Chondrocyte (in vitro differentiated cells): Measurements from ENCODE around the gene COX19. TPM values are rescaled to one million over a fixed set of nuclear protein-coding genes. Genes with fewer than 3 reads are reported as not detected.

Source experiments
- DNase-seq: peaks from one replicate; pipeline ENCODE4 v3.0.0; 2021; ENCODE audit warnings: mixed read lengths, low spot score
- H3K27ac Mint-ChIP-seq: one replicate; pipeline ENCODE4 v1.8.0; 2021; ENCODE audit warnings: mild to moderate bottlenecking, moderate library complexity, mixed read lengths; ENCODE audit not compliant: unreplicated experiment
- H3K27me3 Mint-ChIP-seq: 2 replicates; pipeline ENCODE4 v1.8.0; 2021; ENCODE audit warnings: low read depth, mixed read lengths
- H3K36me3 Mint-ChIP-seq: 2 replicates; pipeline ENCODE4 v1.8.0; 2021; ENCODE audit warnings: low read depth, mixed read lengths
- H3K4me1 Mint-ChIP-seq: 2 replicates; pipeline ENCODE4 v1.8.0; 2021; ENCODE audit warnings: low read depth, mild to moderate bottlenecking, mixed read lengths
- H3K4me3 Mint-ChIP-seq: one replicate; pipeline ENCODE4 v1.8.0; 2021; ENCODE audit warnings: mild to moderate bottlenecking, moderate library complexity, mixed read lengths; ENCODE audit not compliant: unreplicated experiment
- H3K9me3 Mint-ChIP-seq: 2 replicates; pipeline ENCODE4 v1.8.0; 2021; ENCODE audit warnings: low read depth, mixed read lengths
- total RNA-seq: library from RNA; stranded (reverse); gene quantifications from 3 replicates; pipeline ENCODE4 v1.2.1, GENCODE V29; 2021
- TF ChIP-seq, protein P1 (sequence below): fragments of 200-600 bp; sonication (generic); IDR thresholded peaks from 2 replicates; pipeline ENCODE4 v1.5.0; 2021; ENCODE audit warnings: antibody characterized with exemption, mild to moderate bottlenecking, moderate library complexity

Gene COX19
- total RNA-seq, 1 donor from 2014 or later, result 9.6 TPM

DNA sequence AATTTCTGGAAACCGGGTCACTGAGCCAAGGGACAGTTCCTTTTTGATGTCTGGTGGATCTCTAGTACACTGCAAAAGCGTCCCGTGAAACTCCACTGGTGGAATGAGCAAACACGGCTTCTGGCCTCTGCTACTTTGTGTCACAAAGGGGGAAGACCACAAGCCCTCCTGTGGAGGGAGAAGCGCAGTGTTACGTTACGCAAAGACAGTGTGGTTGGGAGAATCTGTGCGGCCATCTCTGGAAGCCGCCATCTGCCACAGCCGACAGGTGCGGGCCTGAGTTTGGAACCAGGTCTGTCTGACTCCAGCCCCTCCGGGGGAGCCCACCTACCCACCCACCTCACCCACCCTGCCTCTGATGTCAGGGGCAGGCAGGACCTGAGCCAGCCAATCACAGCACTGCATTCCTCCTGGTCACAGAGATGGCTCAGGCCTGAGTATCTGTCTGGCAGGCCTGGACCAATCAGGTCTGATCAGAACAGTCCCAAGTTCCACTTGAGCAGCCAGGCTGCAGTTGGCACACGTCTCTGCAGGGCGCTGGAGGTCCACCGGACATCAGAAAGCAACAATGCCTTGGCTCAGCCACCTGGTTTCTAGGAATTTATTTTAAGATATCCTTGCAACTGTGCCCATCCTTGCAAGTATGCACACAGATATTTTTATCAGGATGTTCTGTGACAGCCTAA is 4.7 kb upstream of the COX19 start:
- H3K4me3 Mint-ChIP-seq, result no peak overlapping the region
- H3K9me3 Mint-ChIP-seq, result no peaks in the 10 kb centered on the region
- H3K27ac Mint-ChIP-seq, result no peak overlapping the region
- TF ChIP-seq, protein P1, sequence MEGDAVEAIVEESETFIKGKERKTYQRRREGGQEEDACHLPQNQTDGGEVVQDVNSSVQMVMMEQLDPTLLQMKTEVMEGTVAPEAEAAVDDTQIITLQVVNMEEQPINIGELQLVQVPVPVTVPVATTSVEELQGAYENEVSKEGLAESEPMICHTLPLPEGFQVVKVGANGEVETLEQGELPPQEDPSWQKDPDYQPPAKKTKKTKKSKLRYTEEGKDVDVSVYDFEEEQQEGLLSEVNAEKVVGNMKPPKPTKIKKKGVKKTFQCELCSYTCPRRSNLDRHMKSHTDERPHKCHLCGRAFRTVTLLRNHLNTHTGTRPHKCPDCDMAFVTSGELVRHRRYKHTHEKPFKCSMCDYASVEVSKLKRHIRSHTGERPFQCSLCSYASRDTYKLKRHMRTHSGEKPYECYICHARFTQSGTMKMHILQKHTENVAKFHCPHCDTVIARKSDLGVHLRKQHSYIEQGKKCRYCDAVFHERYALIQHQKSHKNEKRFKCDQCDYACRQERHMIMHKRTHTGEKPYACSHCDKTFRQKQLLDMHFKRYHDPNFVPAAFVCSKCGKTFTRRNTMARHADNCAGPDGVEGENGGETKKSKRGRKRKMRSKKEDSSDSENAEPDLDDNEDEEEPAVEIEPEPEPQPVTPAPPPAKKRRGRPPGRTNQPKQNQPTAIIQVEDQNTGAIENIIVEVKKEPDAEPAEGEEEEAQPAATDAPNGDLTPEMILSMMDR, result no peak
- H3K4me1 Mint-ChIP-seq, result no peaks in the 10 kb centered on the region
- no peak for DNase-seq
- no peaks in the 10 kb centered on the region for H3K27me3 Mint-ChIP-seq
- no peaks in the 10 kb centered on the region for H3K36me3 Mint-ChIP-seq

DNA sequence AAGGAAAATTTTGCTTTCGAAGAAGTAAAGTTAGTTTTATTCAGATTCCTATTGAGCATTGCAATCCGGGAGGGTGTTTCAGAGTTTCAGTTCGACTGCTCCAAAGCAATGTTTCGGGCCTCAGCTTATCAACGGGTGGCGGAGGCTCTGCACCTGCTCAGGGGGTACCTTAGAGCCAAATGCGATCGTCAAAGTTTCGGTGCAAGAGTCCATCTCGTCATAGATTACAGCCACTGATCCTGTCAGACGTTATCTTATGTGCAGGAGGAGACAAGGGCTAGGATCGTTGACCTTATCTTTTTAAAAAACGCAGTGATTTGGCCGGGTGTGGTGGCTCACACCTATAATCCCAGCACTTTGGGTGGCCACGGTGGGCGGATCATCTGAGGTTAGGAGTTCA is 3.8 kb upstream of the COX19 start:
- no peaks in the 10 kb centered on the region for H3K36me3 Mint-ChIP-seq
- H3K4me3 Mint-ChIP-seq, result no peak overlapping the region
- H3K9me3 Mint-ChIP-seq, result no peaks in the 10 kb centered on the region
- TF ChIP-seq, protein P1, result no peak
- no peak for DNase-seq
- H3K27ac Mint-ChIP-seq, result no peak overlapping the region
- H3K4me1 Mint-ChIP-seq, result peaks cover 6% of the 10 kb centered on the region
- H3K27me3 Mint-ChIP-seq, result no peaks in the 10 kb centered on the region

DNA sequence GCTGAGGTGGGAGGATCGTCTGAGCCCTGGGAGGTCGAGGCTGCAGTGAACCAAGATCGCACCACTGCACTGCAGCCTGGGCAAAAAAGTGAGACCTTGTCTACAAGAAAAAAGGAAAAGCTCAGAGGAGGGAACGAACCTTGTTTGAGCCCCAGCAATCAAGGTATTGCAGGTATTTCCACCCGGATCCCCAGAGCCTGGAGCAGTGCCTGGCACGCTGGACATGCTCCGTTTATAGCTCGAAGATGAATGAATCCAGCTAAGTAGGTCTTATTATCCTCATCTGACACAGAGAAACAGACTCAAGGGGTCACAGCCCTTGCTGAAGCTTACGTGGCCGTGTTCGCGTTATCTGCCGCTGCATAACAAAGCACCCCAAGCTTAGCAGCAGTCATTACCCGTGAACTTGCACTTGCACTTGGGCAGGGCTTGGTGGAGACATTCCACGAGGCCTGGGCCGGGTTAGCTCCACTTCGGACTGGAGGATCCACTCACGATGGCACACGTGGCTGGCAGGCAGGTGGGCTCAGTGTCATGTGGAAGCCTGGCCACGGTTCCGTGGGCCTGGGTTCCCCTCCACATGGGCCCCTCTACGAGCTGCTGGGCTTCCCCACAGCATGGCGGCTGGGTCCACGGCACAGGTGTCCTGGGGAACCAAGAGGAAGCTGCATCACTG is 3.2 kb upstream of the COX19 start:
- H3K27ac Mint-ChIP-seq, result no peak overlapping the region
- no peak overlapping the region for H3K4me3 Mint-ChIP-seq
- H3K9me3 Mint-ChIP-seq, result no peaks in the 10 kb centered on the region
- no peak for DNase-seq
- no peaks in the 10 kb centered on the region for H3K36me3 Mint-ChIP-seq
- TF ChIP-seq, protein P1, result no peak
- peaks cover 8% of the 10 kb centered on the region for H3K4me1 Mint-ChIP-seq
- H3K27me3 Mint-ChIP-seq, result no peaks in the 10 kb centered on the region

DNA sequence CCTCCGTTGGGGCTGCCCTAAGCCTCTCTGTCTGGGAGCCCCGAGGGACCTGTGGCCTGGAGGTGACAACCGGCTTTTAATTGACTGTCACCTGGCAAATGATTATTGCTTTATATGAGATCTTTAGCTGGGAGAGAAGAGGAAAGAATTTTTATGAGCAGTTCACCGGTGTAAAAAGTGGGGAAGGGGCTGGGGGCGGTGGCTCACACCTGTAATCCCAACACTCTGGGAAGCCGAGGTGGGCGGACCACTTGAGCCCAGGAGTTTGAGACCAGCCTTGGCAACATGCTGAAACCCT is 2.6 kb upstream of the COX19 start:
- Mint-ChIP-seq H3K27ac (no peak overlapping the region), H3K27me3 (no peaks in the 10 kb centered on the region)

DNA sequence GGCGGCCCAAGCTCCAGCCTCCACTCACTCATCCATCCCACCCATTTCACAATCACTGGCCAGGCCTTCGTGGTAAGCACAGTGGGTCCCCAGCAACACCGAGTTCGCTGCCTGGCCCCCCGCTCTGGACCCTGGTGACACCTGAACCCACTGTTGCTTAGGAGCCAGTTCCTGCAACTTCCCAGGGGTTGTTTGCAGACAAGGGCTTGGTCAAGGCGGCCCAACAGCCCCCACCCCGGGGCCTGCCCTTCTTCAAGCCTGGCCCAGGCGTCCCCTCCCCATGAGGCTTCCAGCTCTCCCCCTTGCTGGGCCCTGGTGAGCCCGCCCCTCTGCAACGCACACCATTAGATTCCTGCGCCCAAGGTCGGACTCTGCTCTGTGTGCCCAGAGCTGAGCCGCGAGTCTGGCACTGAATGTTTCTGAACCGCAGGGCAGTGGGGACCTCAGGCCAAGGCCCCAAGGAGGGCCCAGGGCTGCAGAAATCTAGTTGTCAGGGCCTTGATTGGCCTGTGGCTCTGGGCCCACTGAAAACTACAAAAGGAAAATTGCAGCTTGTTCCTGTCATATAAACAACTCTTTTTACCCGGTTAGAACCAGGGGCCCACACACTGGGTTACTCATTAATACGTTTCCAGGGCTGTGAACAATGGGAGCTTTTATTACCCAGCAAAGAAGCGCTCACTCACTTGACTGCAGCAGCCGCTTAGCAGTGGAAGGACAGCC is 2.1 kb upstream of the COX19 start:
- no peaks in the 10 kb centered on the region for H3K27me3 Mint-ChIP-seq
- no peak for DNase-seq
- no peak overlapping the region for H3K4me3 Mint-ChIP-seq
- peaks cover 13% of the 10 kb centered on the region for H3K4me1 Mint-ChIP-seq
- TF ChIP-seq, protein P1, result no peak
- no peaks in the 10 kb centered on the region for H3K9me3 Mint-ChIP-seq
- no peaks in the 10 kb centered on the region for H3K36me3 Mint-ChIP-seq
- no peak overlapping the region for H3K27ac Mint-ChIP-seq

More for the DNA sequence above, 2.6 kb upstream of the COX19 start:
- TF ChIP-seq, protein P1, result no peak
- Mint-ChIP-seq H3K36me3 (no peaks in the 10 kb centered on the region), H3K4me3 (no peak overlapping the region), H3K9me3 (no peaks in the 10 kb centered on the region), H3K4me1 (peaks cover 13% of the 10 kb centered on the region)
- no peak for DNase-seq
